Type B pancreatic cell (in vitro differentiated cells): ENCODE measurements around the gene FBXO30. TPM values are rescaled to one million over a fixed set of nuclear protein-coding genes. Genes with fewer than 3 reads are reported as not detected.

ENCODE experiments used
- DNase-seq: peaks from one replicate; pipeline ENCODE4 v3.0.0; 2021; ENCODE audit warnings: mixed read lengths; ENCODE audit not compliant: unreplicated experiment; ENCODE audit errors: extremely low spot score
- H3K27ac Mint-ChIP-seq: 2 replicates; pipeline ENCODE4 v1.8.0; 2021; ENCODE audit warnings: mild to moderate bottlenecking, mixed read lengths
- H3K27me3 Mint-ChIP-seq: 2 replicates; pipeline ENCODE4 v1.8.0; 2021; ENCODE audit warnings: mixed read lengths
- H3K36me3 Mint-ChIP-seq: 2 replicates; pipeline ENCODE4 v1.8.0; 2021; ENCODE audit warnings: mixed read lengths
- H3K4me1 Mint-ChIP-seq: one replicate; pipeline ENCODE4 v1.8.0; 2021; ENCODE audit warnings: mixed read lengths; ENCODE audit not compliant: unreplicated experiment
- H3K4me3 Mint-ChIP-seq: 2 replicates; pipeline ENCODE4 v1.8.0; 2021; ENCODE audit warnings: mild to moderate bottlenecking, mixed read lengths
- H3K9me3 Mint-ChIP-seq: 2 replicates; pipeline ENCODE4 v1.8.0; 2021; ENCODE audit warnings: mixed read lengths
- CTCF ChIP-seq: fragments of 200-600 bp; sonication (generic); conservative IDR thresholded peaks from 2 replicates; pipeline ENCODE4 v1.5.0; 2021; ENCODE audit warnings: antibody characterized with exemption, mild to moderate bottlenecking
- total RNA-seq: library from RNA; stranded (reverse); gene quantifications from 2 replicates; pipeline ENCODE4 v1.2.1, GENCODE V29; 2021; ENCODE audit warnings: low replicate concordance

The FBXO30 gene
- total RNA-seq, 1 donor from 2014 or later: 11.6 TPM

- Mint-ChIP-seq H3K27me3 (no peaks in the 10 kb centered on the region), H3K4me1 (no peaks in the 10 kb centered on the region), H3K9me3 (no peaks in the 10 kb centered on the region), H3K36me3 (no peaks in the 10 kb centered on the region), H3K4me3 (no peak overlapping the region), H3K27ac (no peak overlapping the region)
- TF ChIP-seq CTCF: no peak
- DNase-seq: no peak
Observed at GRCh38 chr6:145765449-145765848, 49.1 kb downstream of the FBXO30 start.

GRCh38 chr6:145763742-145764141, 50.9 kb downstream of the FBXO30 start:
- Mint-ChIP-seq H3K4me3 (no peak overlapping the region), H3K27ac (no peak overlapping the region), H3K27me3 (no peaks in the 10 kb centered on the region), H3K36me3 (no peaks in the 10 kb centered on the region), H3K9me3 (no peaks in the 10 kb centered on the region), H3K4me1 (no peaks in the 10 kb centered on the region)
- TF ChIP-seq CTCF: no peak
- no peak for DNase-seq

DNA sequence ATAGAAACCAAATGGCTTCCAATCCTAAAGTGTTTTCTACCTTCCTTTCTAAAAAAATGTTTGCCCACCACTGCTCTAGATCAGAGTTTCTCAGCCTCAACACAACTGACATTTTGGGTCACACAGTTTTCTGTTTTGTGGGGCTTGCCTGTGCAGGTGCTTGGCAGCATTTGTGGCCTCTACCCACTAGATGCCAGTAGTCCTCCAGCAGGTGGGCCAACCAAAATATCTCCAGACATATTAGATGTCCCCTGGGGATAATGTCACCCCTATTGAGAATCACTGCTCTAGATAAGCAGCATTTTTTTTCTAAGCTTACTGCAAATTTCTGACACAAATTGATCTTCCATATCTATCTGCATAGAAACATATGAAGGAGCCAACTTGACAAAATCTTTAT, 53.0 kb downstream of the FBXO30 start:
- Mint-ChIP-seq H3K27me3 (no peaks in the 10 kb centered on the region), H3K4me1 (no peaks in the 10 kb centered on the region), H3K9me3 (no peaks in the 10 kb centered on the region), H3K4me3 (no peak overlapping the region), H3K27ac (no peak overlapping the region), H3K36me3 (no peaks in the 10 kb centered on the region)
- TF ChIP-seq CTCF: no peak
- no peak for DNase-seq

GRCh38 chr6:145758113-145758512, 56.5 kb downstream of the FBXO30 start:
- H3K36me3 Mint-ChIP-seq: peaks cover 5% of the 10 kb centered on the region
- H3K4me3 Mint-ChIP-seq: no peak overlapping the region
- no peak for TF ChIP-seq CTCF
- peaks cover 7% of the 10 kb centered on the region for H3K9me3 Mint-ChIP-seq
- no peaks in the 10 kb centered on the region for H3K27me3 Mint-ChIP-seq
- peaks cover 6% of the 10 kb centered on the region for H3K4me1 Mint-ChIP-seq
- no peak overlapping the region for H3K27ac Mint-ChIP-seq
- no peak for DNase-seq

DNA sequence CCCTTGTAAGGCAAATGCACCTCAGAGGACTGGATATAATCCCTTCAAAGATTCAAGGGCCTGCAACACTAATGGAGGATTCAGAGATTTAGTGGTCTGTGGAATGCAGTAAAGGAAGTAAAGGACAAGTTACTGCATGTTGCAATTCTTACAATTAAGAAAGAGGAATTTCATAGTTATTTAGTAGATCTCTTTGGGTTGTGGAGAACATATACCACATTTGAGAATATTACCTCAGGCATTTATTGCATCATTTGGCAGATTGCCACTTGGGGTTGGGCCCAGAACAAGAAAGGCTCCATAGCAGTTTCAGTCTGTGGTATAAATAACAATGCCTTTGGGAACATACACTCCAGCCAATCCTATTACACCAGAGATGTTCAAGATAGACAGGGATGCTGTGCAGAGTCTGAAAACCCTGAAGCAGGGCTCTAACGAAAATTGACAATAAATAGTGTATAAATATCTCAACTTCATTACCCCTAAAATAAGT, 58.4 kb downstream of the FBXO30 start:
- TF ChIP-seq CTCF: no peak
- DNase-seq: no peak

GRCh38 chr6:145755682-145756081, 58.9 kb downstream of the FBXO30 start:
- peaks cover 7% of the 10 kb centered on the region for H3K9me3 Mint-ChIP-seq
- no peak for DNase-seq
- TF ChIP-seq CTCF: no peak
- peak overlapping the region; percentile 61 for H3K27ac Mint-ChIP-seq
- H3K4me1 Mint-ChIP-seq: peaks cover 6% of the 10 kb centered on the region
- H3K27me3 Mint-ChIP-seq: no peaks in the 10 kb centered on the region
- peaks cover 5% of the 10 kb centered on the region for H3K36me3 Mint-ChIP-seq
- no peak overlapping the region for H3K4me3 Mint-ChIP-seq

More for the DNA sequence above, 58.4 kb downstream of the FBXO30 start:
- Mint-ChIP-seq H3K9me3 (peaks cover 7% of the 10 kb centered on the region), H3K4me1 (peaks cover 6% of the 10 kb centered on the region), H3K36me3 (peaks cover 5% of the 10 kb centered on the region), H3K27ac (peak overlapping the region; percentile 61), H3K4me3 (no peak overlapping the region), H3K27me3 (no peaks in the 10 kb centered on the region)
